Measurements from ENCODE around the gene PNCK.
A peak's percentile ranks its signal among the peaks of the same experiment; 100 is the strongest.
"Not testable (repeated sequence)": the region's sequence is repeated elsewhere in the genome, so short reads cannot be mapped to it uniquely, and the experiment has no call there.

PNCK gene

DNA sequence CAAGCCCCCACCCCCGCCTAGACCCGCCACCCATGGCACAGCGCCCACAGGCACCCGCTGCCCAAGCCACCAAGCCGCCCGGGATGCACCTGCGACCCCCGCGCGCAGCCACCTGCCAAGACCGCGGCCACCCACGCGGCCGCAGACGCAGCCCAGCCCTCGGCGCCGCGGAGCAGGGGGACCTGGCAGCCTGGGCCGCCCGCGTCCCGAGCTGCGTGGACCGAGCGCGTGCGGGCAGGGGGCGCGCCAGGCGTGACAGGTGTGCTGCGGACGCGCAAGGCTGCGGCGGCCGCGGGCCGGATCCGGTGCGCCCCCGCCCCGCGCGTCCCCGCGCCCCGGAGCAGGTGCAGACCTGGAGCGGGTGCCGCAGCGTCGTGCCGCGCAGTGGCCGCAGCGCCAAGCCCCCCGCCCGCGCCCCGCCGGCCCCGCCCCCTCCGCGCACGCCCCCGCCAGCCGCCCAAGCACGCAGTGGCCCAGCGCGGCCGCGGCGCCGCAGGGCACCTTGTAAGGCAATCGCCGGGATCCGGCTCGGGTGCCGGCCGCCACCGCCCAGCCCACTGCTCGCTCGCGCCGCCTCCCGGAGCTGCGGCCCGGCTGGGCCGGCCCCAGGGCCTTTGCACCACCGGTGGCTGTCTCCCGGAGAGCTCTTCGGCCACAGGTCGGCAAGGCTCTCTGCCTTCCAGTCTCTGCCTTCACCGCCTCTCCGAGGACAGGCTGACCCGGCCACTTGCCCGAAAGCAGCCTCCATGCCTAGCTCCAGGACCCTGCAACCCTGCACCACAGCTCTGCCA lies at the start of gene PNCK:
Gene PNCK, minus strand, starts transcription at position 386 of the 791 bp plus-strand sequence. CDS start 737 bp downstream, outside the sequence.
- DNase-seq, result peak; percentile 40

DNA sequence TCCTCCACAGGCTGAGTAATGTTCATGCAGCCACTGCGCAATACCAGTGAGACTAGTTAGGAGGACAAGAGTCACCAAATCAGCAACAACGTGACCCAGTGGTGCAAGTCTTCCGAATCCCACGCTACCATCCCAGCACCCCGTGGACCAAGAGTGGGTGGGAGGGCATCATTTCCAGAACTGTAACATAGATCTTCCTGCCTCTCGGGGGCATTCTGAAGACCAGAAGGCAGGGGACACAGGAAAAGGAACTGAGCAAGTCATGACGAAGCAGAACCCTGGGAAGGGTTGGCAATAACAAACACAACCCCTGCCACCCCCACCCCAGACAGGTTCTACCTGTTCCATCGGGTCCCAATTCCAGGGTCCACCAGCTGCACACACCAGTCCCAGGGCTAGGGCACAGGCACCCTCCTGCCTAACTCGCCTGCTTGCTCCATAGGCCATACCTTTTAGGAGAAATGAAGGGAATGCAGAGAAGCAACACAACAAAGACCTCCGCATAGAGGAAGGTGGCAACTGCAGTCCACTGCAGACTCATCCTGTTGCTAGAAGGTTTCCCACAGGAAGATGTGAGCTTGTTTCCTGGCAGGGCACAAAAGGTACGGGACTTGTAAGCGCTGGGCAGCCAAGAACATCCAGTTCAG lies 49.2 kb upstream of the PNCK start:
- DNase-seq, result no peak

DNA sequence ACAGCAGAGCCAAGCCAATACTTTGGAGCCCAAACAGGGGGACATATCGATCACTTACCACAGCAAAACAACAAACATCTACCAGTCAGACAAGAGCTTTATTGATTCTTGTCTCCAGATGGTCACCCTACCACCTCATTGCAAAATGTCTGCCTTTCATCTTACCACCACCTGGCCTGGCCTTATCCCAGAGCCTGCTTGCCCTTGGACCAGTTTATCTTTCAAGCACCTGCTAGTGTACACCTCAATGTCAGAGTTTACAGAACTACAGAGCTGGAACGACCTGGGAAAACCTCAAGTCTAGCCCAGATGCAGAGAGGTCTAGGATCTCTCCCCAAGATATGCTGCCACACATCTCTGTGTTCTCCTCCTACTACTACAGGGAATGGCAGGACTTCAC lies 46.1 kb upstream of the PNCK start:
- DNase-seq, result no peak

DNA sequence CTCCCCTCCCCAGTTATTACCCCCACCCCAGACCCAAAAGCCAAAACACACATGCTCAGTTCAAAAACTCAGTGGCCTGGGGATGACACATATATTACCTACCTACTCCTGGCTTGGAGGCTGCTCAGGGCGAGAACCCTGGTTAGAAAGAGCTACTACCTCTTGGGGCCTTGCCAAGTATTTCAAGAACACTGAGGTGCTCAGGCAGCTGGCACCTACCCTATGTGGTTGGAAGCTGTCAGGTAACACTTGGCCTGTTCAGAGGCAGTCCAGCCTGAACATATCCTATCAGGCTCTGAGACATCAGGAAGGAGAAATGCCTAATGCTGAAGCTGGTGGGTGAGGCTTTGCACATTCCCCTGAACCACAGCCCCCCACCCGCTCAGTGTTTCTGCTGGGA lies 45.6 kb upstream of the PNCK start:
- no peak for DNase-seq

DNA sequence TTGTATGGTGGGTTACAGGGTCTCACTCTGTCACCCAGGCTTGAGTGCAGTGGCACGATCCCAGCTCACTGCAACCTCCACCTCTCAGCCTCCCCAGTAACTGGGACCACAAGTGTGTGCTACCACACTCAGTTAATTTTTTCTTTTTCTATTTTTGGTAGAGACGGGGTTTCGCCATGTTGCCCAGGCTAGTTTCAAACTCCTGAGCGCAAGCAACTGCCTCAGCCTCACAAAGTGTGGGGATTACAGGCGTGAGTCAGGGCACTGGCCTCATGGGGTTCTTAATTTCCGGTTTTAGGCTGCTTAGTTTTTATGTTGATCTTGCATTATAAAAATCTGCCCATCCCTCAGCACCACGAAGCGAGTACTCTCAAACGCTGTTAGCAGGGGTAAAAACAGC lies 43.8 kb upstream of the PNCK start:
- no peak for DNase-seq

DNA sequence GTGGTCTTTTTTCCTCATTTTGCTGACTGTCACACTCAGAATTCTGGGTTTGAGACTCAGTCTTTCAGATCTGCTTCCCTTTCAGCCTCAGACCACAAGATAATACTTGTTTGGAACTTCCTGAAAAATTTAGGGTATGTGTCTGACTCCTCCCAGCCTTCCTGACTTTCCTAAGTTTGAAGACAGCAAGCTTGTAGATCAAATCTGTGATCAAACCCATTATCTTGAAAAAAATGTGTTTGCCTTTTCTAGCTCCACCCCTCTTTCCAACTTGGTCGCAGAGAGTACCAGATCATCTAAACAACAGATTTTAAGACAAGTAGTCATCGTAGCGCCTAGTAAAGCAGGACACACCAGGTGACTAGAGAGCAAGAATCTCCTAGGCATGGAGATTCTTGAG lies 40.6 kb upstream of the PNCK start:
- no peak for DNase-seq

DNA sequence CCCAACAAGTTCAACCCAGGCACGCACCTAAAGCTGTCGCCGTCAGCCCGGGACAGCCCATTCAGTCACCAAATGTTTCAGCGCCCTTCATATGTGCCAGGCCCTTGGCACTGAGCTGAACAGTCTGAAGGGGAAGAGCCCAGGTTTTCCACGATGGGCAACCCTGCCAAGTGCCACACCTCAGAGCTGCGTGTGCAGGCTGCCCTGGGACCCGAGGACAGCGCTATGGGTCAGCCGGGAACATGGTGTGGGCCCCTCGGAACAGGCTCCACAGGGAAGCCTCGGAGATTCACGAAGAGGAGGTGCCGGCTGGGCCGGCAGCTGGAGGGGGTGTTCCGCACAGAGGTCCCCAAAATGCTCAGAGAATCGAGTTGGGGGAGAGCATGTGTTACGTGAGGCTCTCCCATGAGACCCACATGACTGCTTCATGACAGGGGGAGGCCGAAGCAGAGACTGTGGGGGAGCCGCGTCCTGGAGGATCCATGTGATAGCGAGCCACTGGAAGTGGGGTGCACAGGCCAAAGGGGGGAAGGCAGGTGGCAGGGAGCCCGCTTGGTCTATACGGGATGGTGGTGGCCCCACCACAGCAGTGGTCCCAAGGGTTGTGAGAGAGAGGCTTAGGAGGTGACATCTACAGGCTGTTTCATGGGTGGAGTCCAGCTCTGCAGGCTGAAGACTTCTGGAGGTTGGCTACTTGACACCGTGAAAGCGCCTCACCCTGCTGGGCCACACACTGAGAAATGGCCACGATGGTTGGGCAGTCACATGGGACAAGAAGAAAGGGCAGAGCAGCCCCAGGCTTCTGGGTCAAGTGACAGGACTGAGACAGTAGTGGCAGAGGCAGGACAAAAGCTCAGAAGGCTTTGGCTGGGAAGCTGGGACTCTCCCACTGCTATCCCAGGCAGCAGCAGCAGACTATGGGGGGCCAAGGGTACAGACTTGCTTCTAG lies 36.4 kb upstream of the PNCK start:
- DNase-seq, result no peak

DNA sequence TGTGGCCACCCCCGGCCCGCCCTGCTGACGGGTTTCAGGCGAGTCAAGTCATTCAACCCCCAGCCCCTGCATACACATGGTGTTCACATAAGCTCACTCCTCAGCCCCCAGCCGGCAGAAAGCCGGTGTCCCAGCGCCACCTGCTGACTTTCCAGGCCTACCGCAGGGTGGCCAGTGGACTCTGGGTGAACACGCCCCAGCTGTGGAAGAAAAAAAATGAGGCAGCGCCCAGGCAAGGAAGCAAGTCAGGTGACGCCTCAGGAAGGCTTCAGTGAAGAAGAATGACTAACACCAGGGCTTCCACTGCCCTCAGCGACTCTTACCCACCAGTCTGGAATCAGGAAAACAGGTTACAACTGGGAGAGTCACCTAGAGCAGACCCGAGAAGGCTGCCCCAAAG lies 34.8 kb upstream of the PNCK start:
- peak; percentile 38 for DNase-seq

DNA sequence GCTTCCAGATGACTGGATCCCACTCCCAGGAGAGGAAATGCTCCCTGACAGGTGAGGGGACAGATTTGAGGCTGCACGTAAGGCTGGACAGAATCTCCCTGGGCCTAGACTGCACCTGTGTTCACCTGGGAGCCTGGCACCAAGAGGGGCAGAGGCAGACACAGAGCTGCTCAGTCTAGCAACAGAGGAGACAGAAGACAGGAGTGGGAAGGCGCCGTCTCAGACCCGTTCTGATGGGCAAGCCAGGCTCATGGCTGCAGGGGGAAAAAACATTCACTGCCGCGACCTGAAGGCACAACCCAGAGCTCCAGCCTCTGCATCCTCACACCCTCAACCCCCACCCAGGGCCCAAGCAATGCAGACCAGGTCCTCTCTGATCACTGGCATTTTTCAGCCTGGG lies 33.8 kb upstream of the PNCK start:
- no peak for DNase-seq

DNA sequence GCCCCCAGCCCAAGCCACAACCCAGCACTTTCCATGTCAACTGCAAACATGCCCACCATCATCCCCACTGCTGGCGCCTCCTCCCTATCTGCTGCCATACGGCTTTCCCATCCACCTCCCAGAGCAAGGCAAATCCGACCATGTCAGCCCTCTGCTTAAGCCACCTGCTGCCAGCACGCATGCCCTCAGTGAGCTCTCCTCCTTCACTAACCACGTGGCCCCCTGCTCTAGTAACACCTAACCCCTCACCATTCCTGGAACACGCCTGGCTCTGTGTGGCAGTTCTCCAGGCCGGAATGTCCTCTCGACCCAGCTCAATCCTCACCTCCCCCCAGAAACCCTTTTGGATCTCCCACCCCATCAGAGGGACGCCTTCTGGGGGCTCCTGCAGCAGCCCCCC lies 33.2 kb upstream of the PNCK start:
- DNase-seq, result no peak

DNA sequence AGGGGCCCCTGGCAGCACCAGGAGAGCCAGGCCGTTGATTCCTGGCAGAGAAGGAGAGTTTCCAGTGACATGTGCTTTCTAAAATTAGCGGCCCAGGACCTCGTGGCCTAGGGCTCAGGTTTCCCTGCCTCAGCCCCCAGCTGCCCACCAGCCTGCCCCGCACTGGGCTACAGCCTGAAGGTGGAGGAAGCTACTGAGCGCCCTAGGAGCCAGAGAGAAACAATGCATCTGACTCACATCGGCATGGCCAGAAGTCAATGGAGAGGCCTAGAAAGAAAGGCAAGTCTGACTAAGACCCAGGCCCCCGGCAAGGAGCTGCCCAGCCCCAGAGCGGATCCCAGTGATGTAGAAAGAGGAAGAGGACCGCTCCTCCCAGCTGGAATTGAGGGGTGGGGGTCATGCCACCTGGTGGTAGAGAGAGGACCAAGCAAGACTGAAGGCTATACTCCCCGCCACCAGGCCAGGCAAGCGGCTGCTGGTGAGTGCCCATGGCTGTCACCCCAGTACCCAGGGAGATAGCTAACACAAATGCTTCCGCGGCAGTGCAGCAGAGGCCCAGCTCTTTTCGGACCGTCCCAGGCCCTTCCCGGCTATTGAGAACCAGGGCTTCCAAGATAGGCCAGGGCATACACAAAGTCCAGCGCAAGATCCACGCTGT lies 31.9 kb upstream of the PNCK start:
- DNase-seq, result not testable (repeated sequence)

DNA sequence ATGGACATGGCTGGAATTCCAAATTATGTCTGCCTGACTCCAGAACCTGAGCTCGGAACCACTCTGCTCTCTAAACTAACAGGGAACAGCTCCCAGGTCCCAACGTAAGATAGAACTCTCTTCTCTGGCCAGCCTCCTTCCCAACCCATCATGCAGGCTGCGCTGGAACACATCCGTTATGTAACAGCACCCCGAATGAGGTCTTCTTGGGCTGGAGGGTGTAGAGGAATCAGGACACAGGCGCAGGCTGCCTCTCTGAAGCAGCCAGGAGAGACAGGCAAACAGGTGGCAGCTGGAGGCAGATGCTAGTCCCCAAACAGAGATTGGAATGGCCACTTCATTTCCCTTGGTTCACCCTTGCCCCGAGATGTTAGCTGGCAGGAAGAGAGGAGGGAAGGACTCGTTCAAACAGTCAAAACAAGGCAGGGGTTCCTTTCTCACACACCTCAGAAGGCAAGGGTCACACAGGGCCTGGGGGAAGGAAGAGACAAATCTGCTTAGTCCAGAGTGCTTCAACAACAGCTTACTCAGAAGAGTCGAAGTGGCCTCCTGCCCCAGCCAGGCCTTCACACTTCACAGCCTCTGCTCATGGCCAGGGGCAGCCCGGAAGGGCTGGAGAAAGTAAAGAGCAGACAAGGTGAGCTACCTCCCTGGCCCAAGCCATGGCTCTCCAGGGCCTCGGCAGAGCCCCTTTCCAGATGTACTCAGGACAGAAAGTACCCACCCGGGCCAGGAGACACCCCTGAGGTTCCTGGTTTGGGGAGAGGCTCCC lies 31.2 kb upstream of the PNCK start:
- DNase-seq, result not testable (repeated sequence)

DNA sequence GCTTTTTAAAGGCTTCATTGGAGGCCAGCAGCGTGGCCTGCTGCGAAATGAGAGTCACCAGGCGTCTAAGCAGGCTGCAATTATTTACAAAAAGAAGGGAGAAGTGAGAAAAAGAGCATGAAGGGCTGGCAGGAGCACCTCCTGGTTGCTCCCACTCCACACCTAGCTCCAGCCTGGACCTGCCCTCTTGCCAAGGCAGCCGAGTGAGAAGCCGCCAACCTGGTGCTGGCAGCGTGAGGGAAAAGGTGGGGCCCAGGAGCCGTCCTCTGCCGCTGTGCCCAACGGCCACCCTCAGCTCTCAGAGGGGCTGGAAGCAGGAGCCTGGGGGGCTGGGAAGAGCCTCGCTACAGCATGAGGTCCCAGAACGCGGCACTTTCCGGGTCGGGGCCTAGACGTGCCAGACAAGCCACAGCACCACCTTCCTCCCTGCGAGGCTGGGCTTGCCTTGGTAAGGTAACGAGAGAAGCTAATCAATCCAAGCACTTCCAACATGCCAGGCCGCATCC lies 30.5 kb upstream of the PNCK start:
- no peak for DNase-seq

DNA sequence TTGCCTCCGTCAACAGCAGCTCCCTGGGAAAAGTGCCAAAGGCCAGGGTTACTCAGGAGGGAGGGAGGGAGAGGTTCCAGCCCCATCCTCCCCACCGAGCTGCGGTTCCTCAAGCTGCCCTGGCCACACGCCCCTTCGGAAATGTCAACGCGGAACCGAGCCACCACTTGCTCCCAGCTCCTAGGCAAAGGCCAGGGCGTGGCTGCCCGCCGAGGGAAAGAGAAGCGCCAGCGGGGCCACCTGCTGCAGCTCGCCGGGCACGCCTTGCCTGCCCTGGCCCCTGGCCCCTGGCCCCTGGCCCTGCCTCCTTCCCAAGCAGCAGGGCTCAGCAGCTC lies 29.4 kb upstream of the PNCK start:
- no peak for DNase-seq

DNA sequence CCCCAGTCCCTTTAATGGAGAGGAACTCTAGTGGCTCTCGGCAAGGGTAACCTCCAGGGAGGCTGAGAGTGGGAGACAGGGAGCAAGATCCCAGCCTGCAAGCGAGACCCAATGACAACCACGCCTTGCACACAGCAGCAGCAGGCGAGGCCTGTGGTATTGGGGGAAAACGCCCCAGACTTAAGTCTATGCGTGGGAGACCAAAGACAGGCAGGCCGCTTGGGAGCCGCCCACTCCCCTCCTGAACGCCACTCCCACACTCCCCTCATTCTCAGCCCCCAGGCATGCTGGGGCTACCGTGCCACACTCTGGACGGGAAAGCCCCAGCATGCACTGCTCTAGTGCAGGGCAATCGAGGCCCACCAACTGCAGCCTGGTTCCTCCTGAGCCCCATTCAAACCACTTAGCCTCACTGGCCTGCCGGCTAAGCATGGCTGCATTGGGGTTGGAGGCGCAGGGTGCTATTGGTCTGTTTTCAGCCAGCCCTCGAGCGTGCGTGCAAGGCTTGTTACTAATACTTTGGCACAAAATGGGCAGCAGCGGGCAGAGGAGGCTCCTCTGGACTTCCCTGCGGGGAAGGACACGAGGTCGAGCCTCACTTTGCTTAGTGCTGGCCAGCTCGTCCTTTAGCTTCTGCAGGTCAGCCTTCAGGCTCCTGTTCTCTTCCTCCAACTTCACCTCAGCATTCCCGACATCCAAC lies 28.9 kb upstream of the PNCK start:
- no peak for DNase-seq

DNA sequence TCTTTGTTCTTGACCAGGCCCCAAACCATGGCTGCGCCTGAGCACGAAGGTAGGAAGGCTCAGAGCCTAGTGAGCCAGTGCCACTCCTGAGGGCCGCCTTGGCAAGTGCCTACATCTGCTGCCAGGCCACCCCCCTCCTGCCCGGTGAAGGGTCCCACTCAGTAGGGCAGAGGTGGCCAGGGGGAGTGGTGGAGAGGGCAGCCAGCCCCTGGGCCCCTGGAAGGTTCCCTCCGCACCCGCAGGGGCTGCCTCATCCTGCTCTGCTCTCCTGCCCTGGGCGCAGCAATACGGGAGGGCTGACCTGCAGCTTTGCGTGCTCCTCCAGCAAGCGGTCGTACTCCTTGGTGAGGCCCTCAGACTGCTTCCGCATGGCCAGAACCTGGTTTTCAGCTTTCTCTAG lies 28.1 kb upstream of the PNCK start:
- no peak for DNase-seq

DNA sequence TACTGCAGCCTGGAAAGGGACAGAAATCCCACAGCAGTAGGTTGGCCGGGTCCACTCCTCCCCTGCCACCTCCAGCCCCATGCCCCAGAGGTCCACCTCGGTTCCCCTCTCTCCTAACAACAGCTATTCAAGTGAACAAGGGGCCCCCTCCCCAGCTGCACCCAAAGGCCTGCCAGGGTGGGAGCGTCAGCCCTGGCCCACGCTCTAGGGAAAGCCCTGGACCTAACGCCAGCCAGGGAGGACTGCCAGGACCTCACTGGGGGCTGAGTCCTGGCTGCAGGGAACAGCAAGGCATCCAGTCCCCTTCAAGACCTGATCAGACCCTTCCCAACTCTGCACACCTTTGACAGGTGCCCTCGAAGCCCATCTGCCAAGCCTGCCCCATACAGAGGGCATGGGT lies 27.4 kb upstream of the PNCK start:
- DNase-seq, result no peak

DNA sequence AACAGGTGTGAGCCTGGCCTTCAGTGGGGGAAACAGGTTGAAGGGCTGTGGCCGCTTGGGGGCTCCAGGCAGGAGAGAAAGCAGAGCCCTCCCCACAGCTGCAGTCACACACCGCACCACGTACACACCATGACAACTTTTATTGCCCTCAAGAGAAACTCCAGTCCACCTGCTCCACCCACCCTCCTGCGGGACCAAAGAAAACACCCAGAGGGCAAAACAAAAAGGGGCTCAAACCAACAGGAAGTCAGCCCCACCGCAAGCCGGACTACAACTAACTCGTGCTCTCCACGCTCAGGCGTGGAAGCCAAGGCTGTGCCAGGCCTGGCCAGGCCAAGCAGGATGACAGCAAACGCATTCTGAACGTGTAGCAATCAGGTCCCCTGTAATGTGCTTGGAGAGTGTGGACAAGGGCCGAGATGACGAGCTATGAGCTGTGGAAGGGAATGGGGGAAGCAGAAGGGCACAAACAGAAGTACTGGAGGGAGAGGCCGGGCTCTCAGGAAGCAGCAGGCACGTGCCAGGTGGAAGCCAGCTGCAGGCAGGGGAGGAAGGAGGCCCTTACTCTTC lies 26.8 kb upstream of the PNCK start:
- no peak for DNase-seq

DNA sequence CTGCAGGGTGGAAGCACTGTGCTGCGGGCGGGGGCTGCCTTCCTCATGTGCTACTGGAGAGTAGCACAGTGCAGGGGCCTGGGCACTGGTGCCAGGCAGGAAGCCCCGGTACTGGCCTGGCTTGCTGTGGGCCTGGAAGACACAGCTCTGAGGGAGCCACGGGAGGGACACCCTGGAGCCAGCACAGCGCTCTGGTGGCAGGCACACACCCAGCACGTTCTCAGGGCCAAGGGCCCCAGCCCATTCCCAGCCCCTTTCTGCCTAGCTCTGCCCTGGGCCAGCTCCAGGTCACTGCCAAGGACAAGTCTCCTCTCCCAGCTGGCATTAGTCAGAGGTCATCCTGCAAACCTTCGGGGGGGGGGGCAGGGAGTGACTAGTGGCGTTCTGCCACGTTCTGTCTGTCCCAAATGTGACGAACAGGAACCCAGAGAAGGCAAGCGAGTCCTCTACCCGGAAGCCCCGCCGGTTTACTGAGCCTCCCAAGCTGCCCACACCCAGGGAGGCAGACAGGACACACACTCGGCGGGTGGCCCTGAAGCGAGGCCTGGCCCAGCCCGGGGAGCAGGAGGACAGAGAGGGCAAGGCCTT lies 26.3 kb upstream of the PNCK start:
- DNase-seq, result not testable (repeated sequence)

DNA sequence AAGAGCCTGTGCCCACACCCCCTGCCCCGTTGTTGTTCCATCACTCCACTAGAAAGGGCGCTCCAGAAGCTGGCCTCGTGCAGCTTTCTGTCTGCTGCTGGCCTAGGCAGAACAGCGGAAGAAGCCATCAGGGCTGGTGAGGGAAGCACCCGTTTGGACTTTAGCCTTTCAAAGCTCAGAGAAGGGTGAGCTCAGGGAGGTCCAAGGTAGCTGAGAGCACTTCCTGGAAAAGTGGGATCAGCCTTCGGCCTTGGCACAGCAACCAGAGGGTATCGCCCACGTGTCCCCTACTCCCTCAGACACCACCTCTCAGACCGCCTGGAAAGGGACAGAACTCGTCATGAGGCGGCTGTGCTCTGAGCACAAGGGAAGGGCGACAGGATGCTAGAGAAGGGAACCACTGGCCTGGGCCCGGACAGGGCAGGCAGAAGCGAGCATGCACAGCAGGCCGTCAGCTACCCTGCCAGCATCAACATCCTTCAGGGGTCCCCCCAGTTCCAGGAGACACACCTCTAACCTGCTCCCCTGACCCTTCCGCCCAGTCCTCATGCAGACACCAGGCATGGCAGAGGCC lies 25.7 kb upstream of the PNCK start:
- DNase-seq, result not testable (repeated sequence)
